ENCODE measurements around the gene PRKN. TPM values are rescaled to one million over a fixed set of nuclear protein-coding genes. Genes with fewer than 3 reads are reported as not detected.

PRKN gene
- total RNA-seq, 4 donors from 2014 or later, result 4.5 to 12.3 (median 9.0) TPM

DNA sequence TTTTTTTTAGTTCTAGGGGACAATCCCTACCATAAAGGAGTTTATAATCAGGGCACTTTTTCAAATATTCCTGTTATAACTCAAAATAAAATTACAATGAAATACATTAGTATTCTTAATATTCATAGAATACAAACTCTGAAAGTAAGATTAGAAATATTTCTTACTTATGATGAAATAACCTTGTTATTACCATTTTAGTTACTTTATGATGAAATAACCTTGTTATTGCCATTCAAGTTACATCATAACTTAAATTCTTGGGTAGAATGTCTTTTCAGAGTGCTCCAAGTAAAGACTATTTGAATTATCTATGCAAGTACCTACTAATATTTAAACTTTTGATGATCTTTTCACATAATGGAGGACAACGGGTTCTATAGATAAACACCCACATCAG is 43.4 kb upstream of the PRKN start:
- no peaks in the 10 kb centered on the region for H3K9me3 ChIP-seq
- H3K4me3 ChIP-seq, result no peak overlapping the region
- no peaks in the 10 kb centered on the region for H3K36me3 ChIP-seq
- no peaks in the 10 kb centered on the region for H3K4me1 ChIP-seq
- H3K27ac ChIP-seq, result no peak overlapping the region
- no peaks in the 10 kb centered on the region for H3K27me3 ChIP-seq
- 91 to 100% methylated on average over 1 of the region's 1 CpG for WGBS, 2 donors (ENCODE audit: low coverage in 1 of 2)
- no peak for DNase-seq
- intact Hi-C loops (cut with DNase I; ENCODE audit: low total_unique reads), result no loop called here
- in situ Hi-C loops (cut with MboI; ENCODE audit: low pct_ligation_motif_present in 1 of 4, low pct_unique_long_range_greater_than_20kb in 1 of 4, low sequenced_read_pairs in 3 of 4), result no loop called here
- TF ChIP-seq, protein P1, sequence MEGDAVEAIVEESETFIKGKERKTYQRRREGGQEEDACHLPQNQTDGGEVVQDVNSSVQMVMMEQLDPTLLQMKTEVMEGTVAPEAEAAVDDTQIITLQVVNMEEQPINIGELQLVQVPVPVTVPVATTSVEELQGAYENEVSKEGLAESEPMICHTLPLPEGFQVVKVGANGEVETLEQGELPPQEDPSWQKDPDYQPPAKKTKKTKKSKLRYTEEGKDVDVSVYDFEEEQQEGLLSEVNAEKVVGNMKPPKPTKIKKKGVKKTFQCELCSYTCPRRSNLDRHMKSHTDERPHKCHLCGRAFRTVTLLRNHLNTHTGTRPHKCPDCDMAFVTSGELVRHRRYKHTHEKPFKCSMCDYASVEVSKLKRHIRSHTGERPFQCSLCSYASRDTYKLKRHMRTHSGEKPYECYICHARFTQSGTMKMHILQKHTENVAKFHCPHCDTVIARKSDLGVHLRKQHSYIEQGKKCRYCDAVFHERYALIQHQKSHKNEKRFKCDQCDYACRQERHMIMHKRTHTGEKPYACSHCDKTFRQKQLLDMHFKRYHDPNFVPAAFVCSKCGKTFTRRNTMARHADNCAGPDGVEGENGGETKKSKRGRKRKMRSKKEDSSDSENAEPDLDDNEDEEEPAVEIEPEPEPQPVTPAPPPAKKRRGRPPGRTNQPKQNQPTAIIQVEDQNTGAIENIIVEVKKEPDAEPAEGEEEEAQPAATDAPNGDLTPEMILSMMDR (IDR thresholded peaks at IDR 0.05), result no peak
- TF ChIP-seq POLR2A (IDR thresholded peaks at IDR 0.05) (no peak), EP300 (IDR thresholded peaks at IDR 0.05; ENCODE audit: low read depth) (no peak), POLR2AphosphoS5 (IDR thresholded peaks at IDR 0.05) (no peak)

DNA sequence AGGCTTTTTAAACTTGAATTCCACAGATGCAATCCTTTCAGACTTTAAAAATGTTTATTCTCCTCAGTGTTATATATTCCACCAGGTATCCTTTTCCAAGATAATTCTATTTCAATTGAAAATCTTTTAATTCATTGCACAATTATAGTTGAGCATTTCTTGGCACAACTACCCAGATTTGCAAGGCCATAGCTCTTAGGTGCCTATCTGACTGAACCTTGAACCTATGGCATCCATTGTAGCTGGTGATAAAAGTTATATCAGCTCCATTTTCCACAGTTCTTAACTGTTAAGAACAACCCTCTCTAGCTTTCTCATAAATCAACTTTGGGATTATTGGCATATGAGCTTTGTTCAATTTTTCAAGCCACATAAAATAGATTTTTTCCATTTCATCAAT is 42.6 kb upstream of the PRKN start:
- intact Hi-C loops (cut with DNase I; ENCODE audit: low total_unique reads), result no loop called here
- Histone ChIP-seq H3K9me3 (no peaks in the 10 kb centered on the region), H3K36me3 (no peaks in the 10 kb centered on the region), H3K27ac (no peak overlapping the region), H3K4me1 (no peaks in the 10 kb centered on the region), H3K4me3 (no peak overlapping the region), H3K27me3 (no peaks in the 10 kb centered on the region)
- no peak for DNase-seq
- in situ Hi-C loops (cut with MboI; ENCODE audit: low pct_ligation_motif_present in 1 of 4, low pct_unique_long_range_greater_than_20kb in 1 of 4, low sequenced_read_pairs in 3 of 4), result no loop called here
- no peak for TF ChIP-seq EP300 (IDR thresholded peaks at IDR 0.05; ENCODE audit: low read depth)
- TF ChIP-seq, protein P1 (IDR thresholded peaks at IDR 0.05), result no peak
- TF ChIP-seq POLR2AphosphoS5 (IDR thresholded peaks at IDR 0.05), result no peak
- no peak for TF ChIP-seq POLR2A (IDR thresholded peaks at IDR 0.05)

DNA sequence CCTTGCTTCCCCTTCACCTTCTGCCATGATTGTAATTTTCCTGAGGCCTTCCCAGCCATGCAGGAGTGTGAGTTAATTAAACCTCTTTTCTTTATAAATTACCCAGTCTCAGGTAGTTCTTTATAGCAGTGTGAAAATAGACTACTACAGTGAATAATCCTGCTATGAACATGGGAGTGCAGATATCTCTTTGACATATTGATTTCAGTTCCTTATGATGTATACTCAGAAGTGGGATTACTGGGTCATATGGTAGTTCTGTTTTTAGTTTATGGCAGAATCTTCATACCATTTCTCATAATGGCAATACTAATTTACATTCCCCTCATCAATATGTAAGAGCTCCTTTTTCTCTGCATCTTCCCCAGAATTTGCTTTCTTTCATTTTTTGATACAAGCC is 26.2 kb upstream of the PRKN start:
- in situ Hi-C loops (cut with MboI; ENCODE audit: low pct_ligation_motif_present in 1 of 4, low pct_unique_long_range_greater_than_20kb in 1 of 4, low sequenced_read_pairs in 3 of 4) (no loop called here), intact Hi-C loops (cut with DNase I; ENCODE audit: low total_unique reads) (no loop called here)
- Histone ChIP-seq H3K9me3 (no peaks in the 10 kb centered on the region), H3K27ac (no peak overlapping the region), H3K4me1 (no peaks in the 10 kb centered on the region), H3K27me3 (no peaks in the 10 kb centered on the region), H3K4me3 (no peak overlapping the region), H3K36me3 (no peaks in the 10 kb centered on the region)
- DNase-seq, result no peak
- TF ChIP-seq POLR2AphosphoS5 (IDR thresholded peaks at IDR 0.05) (no peak), POLR2A (IDR thresholded peaks at IDR 0.05) (no peak), EP300 (IDR thresholded peaks at IDR 0.05; ENCODE audit: low read depth) (no peak)
- TF ChIP-seq, protein P1 (IDR thresholded peaks at IDR 0.05), result no peak

DNA sequence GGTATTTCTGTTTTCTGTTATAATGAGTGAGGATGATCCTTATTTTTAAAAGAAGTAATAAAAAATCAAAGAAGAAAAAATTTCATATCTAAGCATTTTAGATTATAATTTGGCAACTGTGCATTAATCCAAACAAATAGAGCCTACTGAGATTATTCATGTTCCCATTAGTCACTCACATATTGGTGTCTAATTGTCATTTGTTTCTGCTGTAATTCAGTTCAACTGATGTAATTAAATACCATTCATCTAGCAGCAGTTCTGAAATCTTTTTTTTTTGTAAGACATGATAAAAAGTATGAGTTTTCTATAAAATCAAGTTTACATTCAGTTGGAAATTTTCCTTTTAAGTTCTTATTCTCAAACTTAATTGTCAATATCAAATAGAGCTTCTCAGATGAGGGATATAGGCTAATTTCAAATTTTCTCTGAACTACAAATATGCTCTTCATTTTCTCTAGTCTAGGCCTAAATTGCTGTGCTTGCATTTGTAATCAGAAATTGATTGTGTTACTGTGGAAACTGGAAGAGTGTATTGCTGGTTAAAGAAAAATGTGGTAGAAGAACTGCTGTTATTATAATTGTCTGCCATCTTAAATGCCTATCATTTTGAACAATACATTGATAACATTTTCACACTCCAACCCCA is 23.8 kb upstream of the PRKN start:
- H3K27ac ChIP-seq, result no peak overlapping the region
- H3K4me1 ChIP-seq, result no peaks in the 10 kb centered on the region
- in situ Hi-C loops (cut with MboI; ENCODE audit: low pct_ligation_motif_present in 1 of 4, low pct_unique_long_range_greater_than_20kb in 1 of 4, low sequenced_read_pairs in 3 of 4), result no loop called here
- no peaks in the 10 kb centered on the region for H3K27me3 ChIP-seq
- no peaks in the 10 kb centered on the region for H3K9me3 ChIP-seq
- no peaks in the 10 kb centered on the region for H3K36me3 ChIP-seq
- TF ChIP-seq EP300 (IDR thresholded peaks at IDR 0.05; ENCODE audit: low read depth), result no peak
- no peak for TF ChIP-seq POLR2AphosphoS5 (IDR thresholded peaks at IDR 0.05)
- no peak for DNase-seq
- intact Hi-C loops (cut with DNase I; ENCODE audit: low total_unique reads), result no loop called here
- no peak overlapping the region for H3K4me3 ChIP-seq

DNA sequence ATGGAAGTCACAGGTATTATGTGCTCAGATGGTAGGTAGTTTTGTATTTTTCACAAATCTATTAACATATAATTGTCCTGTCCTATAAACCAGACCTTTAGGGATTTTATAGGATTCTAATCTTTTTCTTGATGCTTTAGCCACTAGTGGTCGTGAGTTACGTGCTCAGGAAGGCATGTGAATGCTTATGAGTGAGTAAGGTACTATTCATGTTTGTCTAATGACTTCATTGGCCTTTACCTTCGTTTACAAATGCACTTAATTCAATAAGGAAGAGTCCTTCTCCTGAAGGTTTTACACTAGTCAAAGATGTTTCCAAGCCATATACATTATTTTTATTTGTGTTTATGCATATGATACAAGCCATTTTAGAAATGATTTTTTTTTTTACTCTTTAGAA is 23.2 kb upstream of the PRKN start:
- no peaks in the 10 kb centered on the region for H3K36me3 ChIP-seq
- H3K27ac ChIP-seq, result no peak overlapping the region
- no peaks in the 10 kb centered on the region for H3K27me3 ChIP-seq
- no peak for TF ChIP-seq EP300 (IDR thresholded peaks at IDR 0.05; ENCODE audit: low read depth)
- intact Hi-C loops (cut with DNase I; ENCODE audit: low total_unique reads) (no loop called here), in situ Hi-C loops (cut with MboI; ENCODE audit: low pct_ligation_motif_present in 1 of 4, low pct_unique_long_range_greater_than_20kb in 1 of 4, low sequenced_read_pairs in 3 of 4) (no loop called here)
- H3K4me3 ChIP-seq, result no peak overlapping the region
- no peaks in the 10 kb centered on the region for H3K4me1 ChIP-seq
- DNase-seq, result no peak
- 45 to 73% methylated on average over 3 of the region's 3 CpGs for WGBS, 2 donors (ENCODE audit: low coverage in 1 of 2)
- no peaks in the 10 kb centered on the region for H3K9me3 ChIP-seq
